Tibial nerve (tissue), 4 donors: ENCODE data around the gene HLF. TPM values are rescaled to one million over a fixed set of nuclear protein-coding genes. Genes with fewer than 3 reads are reported as not detected.

Experiments
- DNase-seq, 2 donors: peaks; one replicate each; pipeline ENCODE4 v3.0.0-alpha.2; 2019; ENCODE audit warnings: low spot score in 2 of 2
- H3K27ac ChIP-seq, 4 donors: fragments of 200-600 bp; sonication (generic) in 3 of 4; one replicate each; pipeline ENCODE4 v1.5.1; 2017 to 2019; ENCODE audit warnings: mild to moderate bottlenecking in 1 of 4
- H3K27me3 ChIP-seq, 2 donors: fragments of 200-600 bp; sonication (generic) in 1 of 2; one replicate each; pipeline versions ENCODE4 v1.5.1 to v1.6.0; 2017 to 2019
- H3K36me3 ChIP-seq, 3 donors: fragments of 200-600 bp; sonication (generic); one replicate each; pipeline ENCODE4 v1.5.1; 2018 to 2019
- H3K4me1 ChIP-seq, 4 donors: fragments of 200-600 bp; sonication (generic) in 3 of 4; one replicate each; pipeline ENCODE4 v1.5.1; 2017 to 2019
- H3K4me3 ChIP-seq, 4 donors: fragments of 200-600 bp; sonication (generic) in 3 of 4; one replicate each; pipeline ENCODE4 v1.5.1; 2017 to 2019; ENCODE audit warnings: mild to moderate bottlenecking in 1 of 4, moderate library complexity in 1 of 4
- H3K9me3 ChIP-seq, 4 donors: fragments of 200-600 bp; sonication (generic) in 3 of 4; one replicate each; pipeline ENCODE4 v1.5.1; 2017 to 2019
- CTCF ChIP-seq, 5 experiments: fragments of 200-600 bp in 3 of 5; fragments of 450-650 bp in 2 of 5; sonication (generic) in 3 of 5; IDR thresholded peaks; one replicate each; pipeline ENCODE4 v1.5.1; 2016 to 2019; ENCODE audit warnings: antibody characterized with exemption in 5 of 5, mild to moderate bottlenecking in 3 of 5, moderate library complexity in 2 of 5
- EP300 ChIP-seq, 2 donors: sonication (generic); formaldehyde crosslinking; IDR thresholded peaks; one replicate each; pipeline ENCODE4 v1.6.1; 2017; ENCODE audit warnings: antibody characterized with exemption in 2 of 2, mild to moderate bottlenecking in 1 of 2
- POLR2A ChIP-seq, 2 donors: fragments of 450-650 bp; IDR thresholded peaks; one replicate each; pipeline ENCODE4 v1.6.1; 2017; ENCODE audit warnings: antibody characterized with exemption in 2 of 2, mild to moderate bottlenecking in 2 of 2, moderate library complexity in 2 of 2
- WGBS, 2 donors: methylation state at CpG; one replicate each; pipeline ENCODE4 v1.1.5; 2018; 5-methylcytosine and 5-hydroxymethylcytosine counted together
- total RNA-seq, 4 donors: library from RNA; depleted of rRNA; stranded (reverse); fragments of >200 nt; gene quantifications; one replicate each; pipeline ENCODE4 v1.1.0, GENCODE V29; 2016

Gene HLF
- total RNA-seq, 4 donors from 2014 or later, result 19.5 to 42.5 (median 36.0) TPM

GRCh38 chr17:55354010-55354409 lies 89.2 kb downstream of the HLF start:
- 73 to 76% methylated on average over 1 of the region's 1 CpG for WGBS, 2 donors
- Histone ChIP-seq H3K9me3 (no peaks in the 10 kb centered on the region), H3K4me1 (peaks cover 0 to 4% (median 0%) of the 10 kb centered on the region in 4 donors), H3K27ac (no peak overlapping the region), H3K4me3 (no peak overlapping the region), H3K36me3 (no peaks in the 10 kb centered on the region), H3K27me3 (no peaks in the 10 kb centered on the region)
- TF ChIP-seq EP300 (IDR thresholded peaks at IDR 0.05), result no peak
- TF ChIP-seq CTCF (IDR thresholded peaks at IDR 0.05), result no peak
- TF ChIP-seq POLR2A (IDR thresholded peaks at IDR 0.05), result no peak
- no peak for DNase-seq

DNA sequence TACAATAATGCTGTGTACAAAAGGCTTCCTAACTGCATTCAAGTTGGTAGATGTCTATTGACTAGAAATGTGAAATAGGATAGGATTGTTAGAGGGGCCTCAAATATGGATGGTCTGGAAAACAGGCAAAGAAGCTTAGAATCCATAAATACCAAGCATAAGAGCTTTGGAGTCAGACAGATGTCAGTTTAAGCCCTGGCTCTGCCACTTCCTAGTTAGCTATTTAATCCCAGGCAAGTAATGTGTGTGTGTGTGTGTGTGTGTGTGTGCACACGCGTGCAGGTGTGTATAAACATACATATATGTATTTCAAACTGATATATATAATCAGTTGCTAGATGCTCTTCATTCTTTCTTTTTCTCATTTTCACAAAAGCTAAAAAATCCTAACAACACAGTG lies 90.2 kb downstream of the HLF start:
- no peak for DNase-seq
- Histone ChIP-seq H3K4me1 (peaks cover 0 to 4% (median 0%) of the 10 kb centered on the region in 4 donors), H3K36me3 (no peaks in the 10 kb centered on the region), H3K27me3 (no peaks in the 10 kb centered on the region), H3K9me3 (no peaks in the 10 kb centered on the region), H3K4me3 (no peak overlapping the region), H3K27ac (no peak overlapping the region)
- TF ChIP-seq EP300 (IDR thresholded peaks at IDR 0.05) (no peak), CTCF (IDR thresholded peaks at IDR 0.05) (no peak), POLR2A (IDR thresholded peaks at IDR 0.05) (no peak)
- WGBS, 2 donors, result 93 to 94% methylated on average over 2 of the region's 2 CpGs

GRCh38 chr17:55356434-55357328 lies 91.9 kb downstream of the HLF start:
- Histone ChIP-seq H3K27ac (no peak overlapping the region), H3K9me3 (peaks cover 0 to 13% (median 3%) of the 10 kb centered on the region in 4 donors), H3K4me3 (no peak overlapping the region), H3K27me3 (no peaks in the 10 kb centered on the region), H3K4me1 (peaks cover 0 to 4% (median 0%) of the 10 kb centered on the region in 4 donors), H3K36me3 (no peaks in the 10 kb centered on the region)
- peak; percentile 69 to 91 for DNase-seq
- TF ChIP-seq CTCF (IDR thresholded peaks at IDR 0.05), result peak; percentile 56 to 79 (median 65)
- no peak for TF ChIP-seq POLR2A (IDR thresholded peaks at IDR 0.05)
- 34 to 35% methylated on average over 3 of the region's 3 CpGs for WGBS, 2 donors

DNA sequence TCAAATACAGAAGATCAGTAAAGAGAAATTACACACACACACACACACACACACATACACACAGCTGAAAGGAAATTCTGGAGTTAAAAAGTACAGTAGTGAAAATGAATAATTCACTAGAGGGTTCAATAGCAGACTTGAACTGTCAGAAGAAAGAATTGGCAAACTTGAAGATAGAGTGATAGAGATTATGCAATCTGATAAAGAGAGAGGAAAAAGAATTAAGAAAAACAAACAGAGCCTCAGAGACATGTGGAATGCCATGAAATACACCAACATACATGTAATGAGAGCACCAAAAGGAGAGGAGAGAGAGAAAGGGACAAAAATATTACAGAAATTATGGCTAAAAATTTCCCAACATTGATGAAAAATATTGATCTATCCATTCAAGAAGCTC lies 96.2 kb downstream of the HLF start:
- H3K36me3 ChIP-seq, result no peaks in the 10 kb centered on the region

More for the DNA sequence above, 96.2 kb downstream of the HLF start:
- H3K4me3 ChIP-seq, result no peak overlapping the region
- H3K27me3 ChIP-seq, result no peaks in the 10 kb centered on the region
- DNase-seq, result no peak
- H3K27ac ChIP-seq, result no peak overlapping the region
- H3K9me3 ChIP-seq, result peaks cover 0 to 13% (median 3%) of the 10 kb centered on the region in 4 donors
- TF ChIP-seq POLR2A (IDR thresholded peaks at IDR 0.05), result no peak
- TF ChIP-seq EP300 (IDR thresholded peaks at IDR 0.05), result no peak
- no peak for TF ChIP-seq CTCF (IDR thresholded peaks at IDR 0.05)
- peaks cover 0 to 4% (median 0%) of the 10 kb centered on the region in 4 donors for H3K4me1 ChIP-seq
